ENCODE measurements around the gene MRPS31.

MRPS31 gene

GRCh38 chr13:40770934-40771618 is at the start of gene MRPS31:
Gene MRPS31 (minus strand): TSS chr13:40771190. CDS start chr13:40771136, 54 bp downstream.
- DNase-seq: peak; percentile 94

GRCh38 chr13:40819797-40820315 is 48.9 kb upstream of the MRPS31 start:
- DNase-seq: no peak

- DNase-seq: no peak
Measured at GRCh38 chr13:40818926-40819325, 47.9 kb upstream of the MRPS31 start.

GRCh38 chr13:40814803-40815202 is 43.8 kb upstream of the MRPS31 start:
- DNase-seq: no peak

- peak; percentile 53 for DNase-seq
Measured at GRCh38 chr13:40813667-40814454, 42.9 kb upstream of the MRPS31 start.

- peak; percentile 33 for DNase-seq
Measured at GRCh38 chr13:40812724-40813445, 41.9 kb upstream of the MRPS31 start.

- DNase-seq: no peak
Measured at GRCh38 chr13:40812102-40812501, 41.1 kb upstream of the MRPS31 start.

GRCh38 chr13:40809471-40809870 is 38.5 kb upstream of the MRPS31 start:
- DNase-seq: no peak

- no peak for DNase-seq
Measured at GRCh38 chr13:40806241-40806640, 35.3 kb upstream of the MRPS31 start.

GRCh38 chr13:40803316-40803715 is 32.3 kb upstream of the MRPS31 start:
- DNase-seq: no peak

- no peak for DNase-seq
Measured at GRCh38 chr13:40801255-40802217, 30.5 kb upstream of the MRPS31 start.

GRCh38 chr13:40800559-40800958 is 29.6 kb upstream of the MRPS31 start:
- no peak for DNase-seq

- DNase-seq: no peak
Measured at GRCh38 chr13:40799508-40799907, 28.5 kb upstream of the MRPS31 start.

GRCh38 chr13:40798380-40798779 is 27.4 kb upstream of the MRPS31 start:
- no peak for DNase-seq

- no peak for DNase-seq
Measured at GRCh38 chr13:40796649-40797048, 25.7 kb upstream of the MRPS31 start.

GRCh38 chr13:40794414-40795368 is 23.7 kb upstream of the MRPS31 start:
- DNase-seq: no peak

- DNase-seq: no peak
Measured at GRCh38 chr13:40793339-40793738, 22.3 kb upstream of the MRPS31 start.

- no peak for DNase-seq
Measured at GRCh38 chr13:40792284-40793051, 21.5 kb upstream of the MRPS31 start.

GRCh38 chr13:40790154-40790616 is 19.2 kb upstream of the MRPS31 start:
- DNase-seq: no peak
